Measurements from ENCODE around the gene GOLGA6L10. TPM values are rescaled to one million over a fixed set of nuclear protein-coding genes. Genes with fewer than 3 reads are reported as not detected.
"Not testable (repeated sequence)": the region's sequence is repeated elsewhere in the genome, so short reads cannot be mapped to it uniquely, and the experiment has no call there.

Gene GOLGA6L10
- total and polyA plus RNA-seq, 7 donors = 0.39 to 0.91 (median 0.66) TPM

DNA sequence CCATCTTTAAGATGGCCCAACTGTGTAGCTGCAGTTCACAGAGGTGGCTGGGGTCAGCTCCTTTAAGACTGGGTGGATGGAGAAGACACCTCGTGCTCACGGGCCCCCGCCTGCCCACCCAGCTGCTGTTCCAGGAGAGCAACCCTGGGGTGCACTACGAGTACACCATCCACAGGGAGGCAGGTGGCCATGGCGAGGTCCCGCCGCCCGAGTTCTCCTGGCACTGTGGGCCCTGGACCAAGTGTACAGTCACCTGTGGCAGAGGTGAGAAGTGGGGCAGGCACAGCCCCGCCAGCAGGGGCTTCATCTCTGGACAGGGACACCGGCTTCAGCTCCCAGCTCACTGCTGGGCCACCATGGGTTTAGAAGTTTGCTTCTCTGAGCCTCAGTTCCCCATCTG, 26.8 kb downstream of the GOLGA6L10 start:
- 68 to 90% methylated on average over 2 to 5 of the region's 10 CpGs; no CpG with 5 or more reads in 1 of the 3 donors for WGBS, 3 donors
- H3K27me3 ChIP-seq (ENCODE audit: insufficient read depth in 3 of 3, low read length in 2 of 3); intact Hi-C loops (cut with DNase I); H3K36me3 ChIP-seq (ENCODE audit: insufficient read depth in 1 of 2, low read depth in 1 of 2); DNase-seq; H3K27ac ChIP-seq; H3K4me3 ChIP-seq; H3K9me3 ChIP-seq; H3K4me1 ChIP-seq; ATAC-seq: not testable (repeated sequence)

DNA sequence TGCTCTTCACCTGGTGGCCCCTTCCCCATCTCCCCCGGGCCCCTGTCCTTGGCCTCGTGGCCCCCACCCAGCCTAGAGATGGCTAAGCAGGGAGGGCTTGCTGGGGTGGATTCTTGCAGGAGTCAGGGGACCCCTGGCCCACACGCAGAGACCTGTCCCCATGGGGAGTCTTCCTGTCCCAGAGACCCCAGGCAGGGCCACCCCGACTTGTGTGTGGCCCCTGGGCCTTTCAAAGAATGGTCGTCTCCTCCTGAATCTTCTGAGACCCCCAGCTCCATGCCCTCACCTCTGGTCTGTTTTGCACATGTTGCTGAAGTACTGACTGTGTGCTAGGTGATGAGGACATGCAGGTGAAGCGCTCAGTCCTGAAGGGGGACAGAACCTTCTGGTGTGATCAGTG, 28.4 kb downstream of the GOLGA6L10 start:
- H3K36me3 ChIP-seq (ENCODE audit: insufficient read depth in 1 of 2, low read depth in 1 of 2); intact Hi-C loops (cut with DNase I); H3K27ac ChIP-seq; DNase-seq; ATAC-seq; H3K4me1 ChIP-seq; H3K27me3 ChIP-seq (ENCODE audit: insufficient read depth in 3 of 3, low read length in 2 of 3); H3K4me3 ChIP-seq; H3K9me3 ChIP-seq: not testable (repeated sequence)
- 39 to 69% (median 63%) methylated on average over 2 to 3 of the region's 6 CpGs for whole genome bisulfite sequencing, 3 donors

- H3K27ac ChIP-seq; H3K4me3 ChIP-seq; intact Hi-C loops (cut with DNase I); ATAC-seq; DNase-seq; H3K36me3 ChIP-seq (ENCODE audit: insufficient read depth in 1 of 2, low read depth in 1 of 2); H3K9me3 ChIP-seq; H3K4me1 ChIP-seq; H3K27me3 ChIP-seq (ENCODE audit: insufficient read depth in 3 of 3, low read length in 2 of 3): not testable (repeated sequence)
- 75 to 88% (median 84%) methylated on average over 7 to 15 of the region's 19 CpGs for WGBS, 3 donors
Measured at GRCh38 chr15:82319522-82320278, 29.6 kb downstream of the GOLGA6L10 start.

DNA sequence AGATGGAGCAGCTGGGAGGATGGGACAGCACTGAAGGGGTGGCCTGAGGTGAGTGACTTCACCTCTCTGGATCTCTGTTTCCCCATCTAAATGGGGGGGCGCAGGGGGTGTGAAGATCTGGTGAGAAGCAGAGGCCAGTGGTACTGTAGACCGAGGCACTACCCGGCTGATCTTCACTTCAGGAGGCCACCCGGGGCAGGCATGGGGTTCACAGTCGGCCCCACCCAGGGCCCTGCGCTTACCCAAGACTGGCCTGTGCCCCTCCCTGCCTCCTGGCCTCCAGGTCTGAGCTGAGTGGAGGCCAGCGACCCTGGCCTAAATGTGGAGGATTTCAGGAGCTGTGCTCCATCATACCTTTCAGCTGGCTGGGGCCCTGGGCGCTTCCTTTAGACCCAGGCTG, 31.0 kb downstream of the GOLGA6L10 start:
- H3K36me3 ChIP-seq (ENCODE audit: insufficient read depth in 1 of 2, low read depth in 1 of 2); H3K4me1 ChIP-seq; H3K27me3 ChIP-seq (ENCODE audit: insufficient read depth in 3 of 3, low read length in 2 of 3); H3K27ac ChIP-seq; H3K4me3 ChIP-seq; H3K9me3 ChIP-seq; DNase-seq; intact Hi-C loops (cut with DNase I): not testable (repeated sequence)
- ATAC-seq = peak in 1 of 4 donors; percentile 18
- WGBS, 3 donors = 90 to 94% (median 94%) methylated on average over 8 of the region's 8 CpGs

- WGBS, 3 donors = 73 to 88% (median 80%) methylated on average over 7 of the region's 7 CpGs
- intact Hi-C loops (cut with DNase I); ATAC-seq; H3K36me3 ChIP-seq (ENCODE audit: insufficient read depth in 1 of 2, low read depth in 1 of 2); DNase-seq; H3K9me3 ChIP-seq; H3K27me3 ChIP-seq (ENCODE audit: insufficient read depth in 3 of 3, low read length in 2 of 3); H3K27ac ChIP-seq; H3K4me1 ChIP-seq; H3K4me3 ChIP-seq: not testable (repeated sequence)
Measured at GRCh38 chr15:82317516-82317915, 31.8 kb downstream of the GOLGA6L10 start.

DNA sequence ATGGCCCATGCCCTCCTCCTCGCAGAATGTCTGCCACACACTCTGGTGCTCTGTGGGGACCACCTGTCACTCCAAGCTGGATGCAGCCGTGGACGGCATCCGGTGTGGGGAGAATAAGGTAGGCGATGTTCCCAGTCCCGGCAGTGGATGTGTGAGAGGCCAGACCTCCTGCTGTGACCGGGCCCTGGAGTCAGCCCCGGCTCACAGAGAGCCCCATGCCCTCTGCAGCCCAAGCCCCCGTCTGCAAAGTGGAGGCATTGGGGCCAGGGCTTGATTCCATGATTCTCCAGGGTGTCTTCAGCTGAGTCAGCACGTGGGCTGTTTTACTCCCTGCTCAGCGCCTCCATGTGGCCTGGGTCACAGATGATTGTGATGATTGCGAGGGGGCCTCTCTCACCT, 32.2 kb downstream of the GOLGA6L10 start:
- TF ChIP-seq, protein P1, sequence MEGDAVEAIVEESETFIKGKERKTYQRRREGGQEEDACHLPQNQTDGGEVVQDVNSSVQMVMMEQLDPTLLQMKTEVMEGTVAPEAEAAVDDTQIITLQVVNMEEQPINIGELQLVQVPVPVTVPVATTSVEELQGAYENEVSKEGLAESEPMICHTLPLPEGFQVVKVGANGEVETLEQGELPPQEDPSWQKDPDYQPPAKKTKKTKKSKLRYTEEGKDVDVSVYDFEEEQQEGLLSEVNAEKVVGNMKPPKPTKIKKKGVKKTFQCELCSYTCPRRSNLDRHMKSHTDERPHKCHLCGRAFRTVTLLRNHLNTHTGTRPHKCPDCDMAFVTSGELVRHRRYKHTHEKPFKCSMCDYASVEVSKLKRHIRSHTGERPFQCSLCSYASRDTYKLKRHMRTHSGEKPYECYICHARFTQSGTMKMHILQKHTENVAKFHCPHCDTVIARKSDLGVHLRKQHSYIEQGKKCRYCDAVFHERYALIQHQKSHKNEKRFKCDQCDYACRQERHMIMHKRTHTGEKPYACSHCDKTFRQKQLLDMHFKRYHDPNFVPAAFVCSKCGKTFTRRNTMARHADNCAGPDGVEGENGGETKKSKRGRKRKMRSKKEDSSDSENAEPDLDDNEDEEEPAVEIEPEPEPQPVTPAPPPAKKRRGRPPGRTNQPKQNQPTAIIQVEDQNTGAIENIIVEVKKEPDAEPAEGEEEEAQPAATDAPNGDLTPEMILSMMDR (IDR thresholded peaks at IDR 0.05) = no peak
- no peaks in the 10 kb centered on the region for H3K9me3 ChIP-seq
- H3K4me3 ChIP-seq = no peak overlapping the region
- no peak overlapping the region for H3K27ac ChIP-seq
- H3K4me1 ChIP-seq = no peaks in the 10 kb centered on the region
- H3K36me3 ChIP-seq (ENCODE audit: insufficient read depth in 1 of 2, low read depth in 1 of 2) = no peaks in the 10 kb centered on the region
- no peak for ATAC-seq
- whole genome bisulfite sequencing, 3 donors = 73 to 87% (median 78%) methylated on average over 11 to 12 of the region's 12 CpGs
- intact Hi-C loops (cut with DNase I) = no loop called here
- no peaks in the 10 kb centered on the region for H3K27me3 ChIP-seq (ENCODE audit: insufficient read depth in 3 of 3, low read length in 2 of 3)
- DNase-seq = no peak

- intact Hi-C loops (cut with DNase I); H3K9me3 ChIP-seq; ATAC-seq; H3K27me3 ChIP-seq (ENCODE audit: insufficient read depth in 3 of 3, low read length in 2 of 3); H3K4me1 ChIP-seq; H3K27ac ChIP-seq; DNase-seq; H3K4me3 ChIP-seq; H3K36me3 ChIP-seq (ENCODE audit: insufficient read depth in 1 of 2, low read depth in 1 of 2): not testable (repeated sequence)
- 90 to 96% (median 93%) methylated on average over 16 to 23 of the region's 23 CpGs for WGBS, 3 donors
Measured at GRCh38 chr15:82316247-82317090, 32.8 kb downstream of the GOLGA6L10 start.

All from psoas muscle (tissue), 8 donors.